Neural cell (in vitro differentiated cells): ENCODE data around the gene FBP2.

Experiments used
- CTCF ChIP-seq: fragments of 450-650 bp; IDR thresholded peaks from 2 replicates; pipeline ENCODE4 v1.5.1; 2014; ENCODE audit warnings: antibody characterized with exemption, mild to moderate bottlenecking, moderate library complexity; ENCODE audit not compliant: poor library complexity, severe bottlenecking
- EP300 ChIP-seq: fragments of 450-650 bp; conservative IDR thresholded peaks from 2 replicates; pipeline ENCODE4 v1.6.1; 2014; ENCODE audit warnings: antibody characterized with exemption, mild to moderate bottlenecking, moderate library complexity; ENCODE audit not compliant: poor library complexity, severe bottlenecking
- EZH2 ChIP-seq: fragments of 200-600, 300-800 bp; shearing (Covaris generic), sonication (generic); IDR thresholded peaks from 2 replicates; pipeline ENCODE4 v1.6.1; 2014; ENCODE audit warnings: antibody characterized with exemption, low read length, borderline replicate concordance, mild to moderate bottlenecking; ENCODE audit not compliant: insufficient read depth, poor library complexity, severe bottlenecking
- MXI1 ChIP-seq: fragments of 450-650 bp; conservative IDR thresholded peaks from 2 replicates; pipeline ENCODE4 v1.6.1; 2014; ENCODE audit warnings: antibody characterized with exemption, mild to moderate bottlenecking; ENCODE audit not compliant: poor library complexity, severe bottlenecking
- POLR2AphosphoS5 ChIP-seq: IDR thresholded peaks from 2 replicates; pipeline ENCODE4 v1.6.1; 2012
- RAD21 ChIP-seq: fragments of 450-650 bp; conservative IDR thresholded peaks from 2 replicates; pipeline ENCODE4 v1.6.1; 2014; ENCODE audit warnings: antibody characterized with exemption, mild to moderate bottlenecking, moderate library complexity
- REST ChIP-seq: IDR thresholded peaks from 2 replicates; pipeline ENCODE4 v1.6.1; 2012; ENCODE audit warnings: borderline replicate concordance
- SMC3 ChIP-seq: fragments of 450-650 bp; conservative IDR thresholded peaks from 2 replicates; pipeline ENCODE4 v1.6.1; 2014; ENCODE audit warnings: antibody characterized with exemption, mild to moderate bottlenecking, moderate library complexity; ENCODE audit not compliant: poor library complexity
- TAF1 ChIP-seq: IDR thresholded peaks from 2 replicates; pipeline ENCODE4 v1.6.1; 2012; ENCODE audit warnings: low read depth

- no peak for TF ChIP-seq POLR2AphosphoS5
- TF ChIP-seq CTCF, result no peak
- TF ChIP-seq EZH2, result no peak
- no peak for TF ChIP-seq REST
- no peak for TF ChIP-seq RAD21
- no peak for TF ChIP-seq EP300
- TF ChIP-seq MXI1, result no peak
- no peak for TF ChIP-seq TAF1
- no peak for TF ChIP-seq SMC3
Measured at GRCh38 chr9:94511134-94511954, 82.3 kb downstream of the FBP2 start.
